Thyroid gland (tissue), 4 donors: ENCODE measurements around the gene EGFR. TPM values are rescaled to one million over a fixed set of nuclear protein-coding genes. Genes with fewer than 3 reads are reported as not detected.

Source experiments
- DNase-seq, 2 donors: peaks; one replicate each; pipeline ENCODE4 v3.0.0-alpha.2; 2019
- H3K27ac ChIP-seq, 3 donors: fragments of 200-600 bp; sonication (generic); 1 replicate in 2 of 3; 2 replicates in 1 of 3; pipeline ENCODE4 v1.5.1; 2016 to 2019; ENCODE audit warnings: mild to moderate bottlenecking in 1 of 3, moderate library complexity in 1 of 3
- H3K27me3 ChIP-seq: fragments of 200-600 bp; sonication (generic); one replicate; pipeline ENCODE4 v1.5.1; 2019
- H3K36me3 ChIP-seq, 2 donors: fragments of 200-600 bp; sonication (generic); one replicate each; pipeline ENCODE4 v1.5.1; 2016 to 2019
- H3K4me1 ChIP-seq, 2 donors: fragments of 200-600 bp; sonication (generic); one replicate each; pipeline ENCODE4 v1.5.1; 2017 to 2019
- H3K4me3 ChIP-seq, 3 donors: fragments of 200-600 bp; sonication (generic); replicated peaks in 1 of 3; 1 replicate in 2 of 3; 2 replicates in 1 of 3; pipeline ENCODE4 v1.5.1; 2016; ENCODE audit warnings: mild to moderate bottlenecking in 1 of 3
- H3K9me3 ChIP-seq: fragments of 200-600 bp; sonication (generic); one replicate; pipeline ENCODE4 v1.5.1; 2017
- CTCF ChIP-seq, 6 experiments: fragments of 200-600 bp in 3 of 6; fragments of 450-650 bp in 3 of 6; sonication (generic) in 3 of 6; IDR thresholded peaks; one replicate each; pipeline ENCODE4 v1.5.1; 2016 to 2019; ENCODE audit warnings: antibody characterized with exemption in 6 of 6, mild to moderate bottlenecking in 2 of 6, inconsistent platforms in 1 of 6, moderate library complexity in 1 of 6
- POLR2A ChIP-seq, 2 donors: fragments of 450-650 bp; IDR thresholded peaks; one replicate each; pipeline ENCODE4 v1.6.1; 2017; ENCODE audit warnings: antibody characterized with exemption in 2 of 2, mild to moderate bottlenecking in 2 of 2, moderate library complexity in 1 of 2
- WGBS, 2 donors: methylation state at CpG; one replicate each; pipeline ENCODE4 v1.1.5; 2017; 5-methylcytosine and 5-hydroxymethylcytosine counted together
- intact Hi-C: fragments of 100-400 bp; cut with DNase I; formaldehyde crosslinking; loops from one replicate; pipeline ENCODE4 v1.15.1; 2023
- total RNA-seq, 4 donors: library from RNA; depleted of rRNA; stranded (reverse); fragments of >200 nt; gene quantifications; one replicate each; pipeline ENCODE4 v1.2.3, GENCODE V29; 2016

EGFR gene
- total RNA-seq, 4 donors from 2014 or later, result 57.5 to 96.2 (median 84.7) TPM

- Histone ChIP-seq H3K36me3 (peaks cover 51 to 61% of the 10 kb centered on the region in 2 donors), H3K4me3 (no peak overlapping the region), H3K9me3 (no peaks in the 10 kb centered on the region), H3K27me3 (no peaks in the 10 kb centered on the region), H3K4me1 (peaks cover 0 to 3% of the 10 kb centered on the region in 2 donors), H3K27ac (no peak overlapping the region)
- 92 to 94% methylated on average over 24 of the region's 24 CpGs for WGBS, 2 donors
- TF ChIP-seq CTCF (IDR thresholded peaks at IDR 0.05) (no peak), POLR2A (IDR thresholded peaks at IDR 0.05) (no peak)
- DNase-seq, result no peak
- intact Hi-C loops, result loop anchor here (10.0 kb wide), 1 partner anchor 99 kb away; no protein-coding TSS in a partner anchor
Measured at GRCh38 chr7:55155351-55156117, 136.7 kb downstream of the EGFR start.

GRCh38 chr7:55156919-55157763 is 138.3 kb downstream of the EGFR start:
- DNase-seq, result no peak

GRCh38 chr7:55157764-55158105 is 138.9 kb downstream of the EGFR start:
- H3K9me3 ChIP-seq, result no peaks in the 10 kb centered on the region
- TF ChIP-seq POLR2A (IDR thresholded peaks at IDR 0.05) (no peak), CTCF (IDR thresholded peaks at IDR 0.05) (no peak)
- peaks cover 56 to 62% of the 10 kb centered on the region in 2 donors for H3K36me3 ChIP-seq
- no peak for DNase-seq
- H3K4me3 ChIP-seq, result no peak overlapping the region
- intact Hi-C loops, result loop anchor here (10.0 kb wide), 1 partner anchor 97 kb away; no protein-coding TSS in a partner anchor
- no peak overlapping the region for H3K27ac ChIP-seq
- no peaks in the 10 kb centered on the region for H3K27me3 ChIP-seq
- 92 to 93% methylated on average over 8 of the region's 8 CpGs for WGBS, 2 donors
- no peaks in the 10 kb centered on the region for H3K4me1 ChIP-seq

More at GRCh38 chr7:55156919-55157763, 138.3 kb downstream of the EGFR start:
- no peaks in the 10 kb centered on the region for H3K9me3 ChIP-seq
- no peaks in the 10 kb centered on the region for H3K27me3 ChIP-seq
- no peaks in the 10 kb centered on the region for H3K4me1 ChIP-seq
- WGBS, 2 donors, result 69 to 87% methylated on average over 30 of the region's 30 CpGs
- H3K36me3 ChIP-seq, result peaks cover 61 to 65% of the 10 kb centered on the region in 2 donors
- no peak overlapping the region for H3K4me3 ChIP-seq
- intact Hi-C loops, result loop anchor here (10.0 kb wide), 1 partner anchor 98 kb away; no protein-coding TSS in a partner anchor
- no peak for TF ChIP-seq CTCF (IDR thresholded peaks at IDR 0.05)
- no peak for TF ChIP-seq POLR2A (IDR thresholded peaks at IDR 0.05)
- H3K27ac ChIP-seq, result peak overlapping the region in 1 of 3 donors; percentile 36

GRCh38 chr7:55158541-55159382 is 139.9 kb downstream of the EGFR start:
- 91 to 93% methylated on average over 10 of the region's 10 CpGs for WGBS, 2 donors
- H3K36me3 ChIP-seq, result peaks cover 52 to 61% of the 10 kb centered on the region in 2 donors
- DNase-seq, result no peak
- no peaks in the 10 kb centered on the region for H3K4me1 ChIP-seq
- H3K4me3 ChIP-seq, result no peak overlapping the region
- H3K27me3 ChIP-seq, result no peaks in the 10 kb centered on the region
- peak overlapping the region in 1 of 3 donors; percentile 4 for H3K27ac ChIP-seq
- TF ChIP-seq CTCF (IDR thresholded peaks at IDR 0.05), result no peak
- no peak for TF ChIP-seq POLR2A (IDR thresholded peaks at IDR 0.05)
- intact Hi-C loops, result loop anchor here (10.0 kb wide), 1 partner anchor 96 kb away; no protein-coding TSS in a partner anchor
- H3K9me3 ChIP-seq, result no peaks in the 10 kb centered on the region
